Activated CD4-positive, alpha-beta T cell treated with anti-CD3 and anti-CD28 coated beads for 24 hours (primary cell): ENCODE data around the gene WDR5.
A peak's percentile ranks its signal among the peaks of the same experiment; 100 is the strongest.

Source experiments
- DNase-seq, 2 donors: peaks; one replicate each; pipeline ENCODE4 v3.0.0-alpha.2; 2020; ENCODE audit warnings: low read depth in 2 of 2

WDR5 gene

GRCh38 chr9:134158753-134159392 is 23.0 kb downstream of the WDR5 start:
- no peak for DNase-seq

- DNase-seq: no peak
These were observed 23.8 kb downstream of the WDR5 start for GRCh38 chr9:134159566-134160245.

- no peak for DNase-seq
These were observed 25.8 kb downstream of the WDR5 start for GRCh38 chr9:134161647-134162046.

- no peak for DNase-seq
These were observed 26.4 kb downstream of the WDR5 start for GRCh38 chr9:134162212-134162775.

GRCh38 chr9:134162926-134163370 is 27.1 kb downstream of the WDR5 start:
- no peak for DNase-seq

- DNase-seq: peak; percentile 39 to 55
These were observed 27.7 kb downstream of the WDR5 start for GRCh38 chr9:134163371-134164196.

GRCh38 chr9:134164879-134165278 is 29.0 kb downstream of the WDR5 start:
- DNase-seq: no peak

GRCh38 chr9:134165357-134166315 is 29.8 kb downstream of the WDR5 start:
- DNase-seq: peak; percentile 11 to 21

- no peak for DNase-seq
These were observed 30.5 kb downstream of the WDR5 start for GRCh38 chr9:134166374-134166773.

GRCh38 chr9:134167530-134167931 is 31.6 kb downstream of the WDR5 start:
- DNase-seq: no peak

GRCh38 chr9:134168757-134169550 is 33.1 kb downstream of the WDR5 start:
- DNase-seq: no peak

GRCh38 chr9:134169724-134170401 is 34.0 kb downstream of the WDR5 start:
- DNase-seq: no peak

GRCh38 chr9:134170532-134171315 is 34.8 kb downstream of the WDR5 start:
- DNase-seq: no peak

GRCh38 chr9:134171316-134172197 is 35.7 kb downstream of the WDR5 start:
- DNase-seq: no peak

- no peak for DNase-seq
These were observed 36.6 kb downstream of the WDR5 start for GRCh38 chr9:134172198-134173126.

- no peak for DNase-seq
These were observed 37.5 kb downstream of the WDR5 start for GRCh38 chr9:134173127-134174072.
